Caki2 (cell line): Measurements from ENCODE around the gene VAPB. TPM values are rescaled to one million over a fixed set of nuclear protein-coding genes. Genes with fewer than 3 reads are reported as not detected.

Source experiments
- DNase-seq: peaks from one replicate; pipeline ENCODE4 v3.0.0-alpha.2; 2015; ENCODE audit warnings: low read depth
- in situ Hi-C: cut with HindIII; loops from 2 replicates; pipeline ENCODE4 v1.10.0; 2016; ENCODE audit warnings: low sequenced_read_pairs, low pct_unique_long_range_greater_than_20kb, mixed read lengths
- total RNA-seq: library from RNA; depleted of rRNA; stranded (reverse); fragments of >200 nt; shearing (Covaris generic); gene quantifications from 2 replicates; pipeline ENCODE4 v1.2.3, GENCODE V29; 2014; ENCODE audit warnings: low replicate concordance

Gene VAPB
- total RNA-seq, 1 experiment from 2014 or later, result 29.1 TPM

- in situ Hi-C loops, result no loop called here
Measured at GRCh38 chr20:58375759-58376352, 13.2 kb upstream of the VAPB start.

GRCh38 chr20:58377017-58377416, 12.0 kb upstream of the VAPB start:
- in situ Hi-C loops, result no loop called here
- DNase-seq, result no peak

More at GRCh38 chr20:58375759-58376352, 13.2 kb upstream of the VAPB start:
- no peak for DNase-seq

GRCh38 chr20:58377766-58378401, 11.1 kb upstream of the VAPB start:
- in situ Hi-C loops, result no loop called here
- DNase-seq, result no peak

GRCh38 chr20:58378704-58379103, 10.3 kb upstream of the VAPB start:
- no peak for DNase-seq
- in situ Hi-C loops, result no loop called here

- DNase-seq, result no peak
- in situ Hi-C loops, result no loop called here
Measured at GRCh38 chr20:58381627-58382026, 7.4 kb upstream of the VAPB start.

GRCh38 chr20:58382096-58382495, 6.9 kb upstream of the VAPB start:
- in situ Hi-C loops, result no loop called here
- DNase-seq, result no peak

GRCh38 chr20:58384821-58385220, 4.2 kb upstream of the VAPB start:
- DNase-seq, result no peak
- in situ Hi-C loops, result no loop called here

- in situ Hi-C loops, result no loop called here
- DNase-seq, result no peak
Measured at GRCh38 chr20:58388028-58388601, 914 bp upstream of the VAPB start.

- in situ Hi-C loops, result no loop called here
- peak; percentile 60 for DNase-seq
Measured at GRCh38 chr20:58389324-58389967, 417 bp downstream of the VAPB start.

GRCh38 chr20:58389968-58390658, 1.1 kb downstream of the VAPB start:
- in situ Hi-C loops, result no loop called here
- no peak for DNase-seq

GRCh38 chr20:58390659-58391035, 1.6 kb downstream of the VAPB start:
- no peak for DNase-seq
- in situ Hi-C loops, result no loop called here

- DNase-seq, result no peak
- in situ Hi-C loops, result no loop called here
Measured at GRCh38 chr20:58392286-58392685, 3.3 kb downstream of the VAPB start.

- in situ Hi-C loops, result no loop called here
- DNase-seq, result no peak
Measured at GRCh38 chr20:58393299-58393698, 4.3 kb downstream of the VAPB start.

GRCh38 chr20:58394801-58395200, 5.8 kb downstream of the VAPB start:
- in situ Hi-C loops, result no loop called here

GRCh38 chr20:58395604-58396003, 6.6 kb downstream of the VAPB start:
- in situ Hi-C loops, result no loop called here
- no peak for DNase-seq

More at GRCh38 chr20:58394801-58395200, 5.8 kb downstream of the VAPB start:
- no peak for DNase-seq

GRCh38 chr20:58397429-58397828, 8.4 kb downstream of the VAPB start:
- in situ Hi-C loops, result no loop called here
- no peak for DNase-seq

- in situ Hi-C loops, result no loop called here
- no peak for DNase-seq
Measured at GRCh38 chr20:58398254-58398653, 9.2 kb downstream of the VAPB start.

GRCh38 chr20:58399926-58400325, 10.9 kb downstream of the VAPB start:
- in situ Hi-C loops, result no loop called here
- no peak for DNase-seq

GRCh38 chr20:58401162-58401561, 12.1 kb downstream of the VAPB start:
- in situ Hi-C loops, result no loop called here
- DNase-seq, result no peak
